ENCODE data around the gene TRMU.

DNA sequence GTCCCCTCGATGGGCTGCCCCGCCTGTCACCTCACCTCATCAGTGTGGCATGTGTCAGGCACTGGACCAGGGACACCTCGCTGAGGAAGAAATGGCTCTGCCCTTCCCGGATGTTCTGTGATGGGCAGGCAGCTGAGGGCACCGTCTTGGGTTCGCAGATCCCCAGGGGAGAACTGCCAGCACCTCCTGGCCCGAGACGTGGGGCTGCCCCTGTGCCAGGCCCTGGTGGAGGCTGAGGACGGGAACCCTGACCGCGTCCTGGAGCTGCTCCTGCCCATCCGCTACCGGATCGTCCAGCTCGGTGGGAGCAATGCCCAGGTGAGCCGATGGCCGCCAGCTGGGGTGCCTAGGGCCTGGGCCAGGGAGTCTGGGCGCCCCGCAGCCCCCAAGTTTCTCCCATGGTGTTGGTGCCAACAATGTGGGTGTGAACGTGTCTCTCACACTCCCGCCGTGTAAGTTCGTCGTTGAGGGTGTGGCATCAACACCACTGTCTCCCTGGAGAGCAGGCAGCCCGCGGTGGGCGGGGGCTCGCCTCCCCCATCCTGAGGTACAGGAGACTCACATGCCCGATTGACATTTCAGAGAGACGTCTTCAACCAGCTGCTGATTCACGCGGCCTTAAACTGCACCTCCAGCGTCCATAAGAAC, 46.1 kb upstream of the TRMU start:
- TF ChIP-seq POLR2AphosphoS5 (IDR thresholded peaks at IDR 0.05; ENCODE audit: insufficient read depth, low read depth, low read length) = no peak
- no peak for TF ChIP-seq FOS (IDR thresholded peaks at IDR 0.05; ENCODE audit: borderline replicate concordance, insufficient read depth, low read length)
- no peak for TF ChIP-seq POLR2A (IDR thresholded peaks at IDR 0.05; ENCODE audit: low read depth, low read length)
- no peak for TF ChIP-seq EZH2 (IDR thresholded peaks at IDR 0.05; ENCODE audit: borderline replicate concordance, low read depth, low read length, severe bottlenecking)
- TF ChIP-seq, protein P1, sequence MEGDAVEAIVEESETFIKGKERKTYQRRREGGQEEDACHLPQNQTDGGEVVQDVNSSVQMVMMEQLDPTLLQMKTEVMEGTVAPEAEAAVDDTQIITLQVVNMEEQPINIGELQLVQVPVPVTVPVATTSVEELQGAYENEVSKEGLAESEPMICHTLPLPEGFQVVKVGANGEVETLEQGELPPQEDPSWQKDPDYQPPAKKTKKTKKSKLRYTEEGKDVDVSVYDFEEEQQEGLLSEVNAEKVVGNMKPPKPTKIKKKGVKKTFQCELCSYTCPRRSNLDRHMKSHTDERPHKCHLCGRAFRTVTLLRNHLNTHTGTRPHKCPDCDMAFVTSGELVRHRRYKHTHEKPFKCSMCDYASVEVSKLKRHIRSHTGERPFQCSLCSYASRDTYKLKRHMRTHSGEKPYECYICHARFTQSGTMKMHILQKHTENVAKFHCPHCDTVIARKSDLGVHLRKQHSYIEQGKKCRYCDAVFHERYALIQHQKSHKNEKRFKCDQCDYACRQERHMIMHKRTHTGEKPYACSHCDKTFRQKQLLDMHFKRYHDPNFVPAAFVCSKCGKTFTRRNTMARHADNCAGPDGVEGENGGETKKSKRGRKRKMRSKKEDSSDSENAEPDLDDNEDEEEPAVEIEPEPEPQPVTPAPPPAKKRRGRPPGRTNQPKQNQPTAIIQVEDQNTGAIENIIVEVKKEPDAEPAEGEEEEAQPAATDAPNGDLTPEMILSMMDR (IDR thresholded peaks at IDR 0.05; ENCODE audit: extremely low read depth in 1 of 2, insufficient read depth in 1 of 2, low read depth in 1 of 2, low read length in 2 of 2) = no peak
- TF ChIP-seq, protein P2, sequence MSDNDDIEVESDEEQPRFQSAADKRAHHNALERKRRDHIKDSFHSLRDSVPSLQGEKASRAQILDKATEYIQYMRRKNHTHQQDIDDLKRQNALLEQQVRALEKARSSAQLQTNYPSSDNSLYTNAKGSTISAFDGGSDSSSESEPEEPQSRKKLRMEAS (IDR thresholded peaks at IDR 0.05; ENCODE audit: insufficient read depth, insufficient read length) = no peak
- TF ChIP-seq JUN (IDR thresholded peaks at IDR 0.05; ENCODE audit: borderline replicate concordance, insufficient read depth, insufficient read length, low read depth) = no peak
- no peak for TF ChIP-seq GATA2 (IDR thresholded peaks at IDR 0.05; ENCODE audit: insufficient read depth, insufficient read length, low read depth, low read length)
- TF ChIP-seq MYC (IDR thresholded peaks at IDR 0.05; ENCODE audit: low read depth, low read length) = no peak

Measured in endothelial cell of umbilical vein (primary cell).